DMS53 (cell line): ENCODE measurements around the gene GRB7.
"Not testable (repeated sequence)": the region's sequence is repeated elsewhere in the genome, so short reads cannot be mapped to it uniquely, and the experiment has no call there.

Experiments
- DNase-seq: peaks from one replicate; lab custom pipeline; 2025; lab: John Stamatoyannopoulos, UW

GRB7 gene

DNA sequence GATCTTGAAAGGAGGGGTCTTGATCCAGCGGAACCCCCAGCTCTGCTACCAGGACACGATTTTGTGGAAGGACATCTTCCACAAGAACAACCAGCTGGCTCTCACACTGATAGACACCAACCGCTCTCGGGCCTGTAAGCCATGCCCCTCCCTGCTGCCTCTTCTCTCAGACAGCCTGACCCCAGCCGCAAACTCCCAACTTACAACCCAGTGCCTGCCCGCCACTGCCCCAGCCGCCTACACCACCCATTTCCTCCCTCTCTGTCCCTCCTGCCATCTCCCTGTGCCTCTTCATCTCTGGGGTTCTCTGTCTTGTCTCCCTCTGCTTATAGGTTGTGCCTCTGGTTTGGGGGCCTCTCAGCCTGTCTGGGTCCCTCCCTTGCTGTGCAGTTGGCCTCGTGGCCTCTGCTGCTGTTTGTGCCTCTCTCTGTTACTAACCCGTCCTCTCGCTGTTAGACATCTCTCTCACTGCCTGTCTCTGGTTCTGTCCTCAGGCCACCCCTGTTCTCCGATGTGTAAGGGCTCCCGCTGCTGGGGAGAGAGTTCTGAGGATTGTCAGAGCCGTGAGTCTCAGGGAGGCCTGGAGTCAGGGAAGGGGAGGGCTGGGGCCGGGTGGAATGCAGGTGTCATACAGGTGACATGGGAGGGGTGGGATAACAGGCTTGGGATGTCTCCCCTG, 28.3 kb upstream of the GRB7 start:
- no peak for DNase-seq

DNA sequence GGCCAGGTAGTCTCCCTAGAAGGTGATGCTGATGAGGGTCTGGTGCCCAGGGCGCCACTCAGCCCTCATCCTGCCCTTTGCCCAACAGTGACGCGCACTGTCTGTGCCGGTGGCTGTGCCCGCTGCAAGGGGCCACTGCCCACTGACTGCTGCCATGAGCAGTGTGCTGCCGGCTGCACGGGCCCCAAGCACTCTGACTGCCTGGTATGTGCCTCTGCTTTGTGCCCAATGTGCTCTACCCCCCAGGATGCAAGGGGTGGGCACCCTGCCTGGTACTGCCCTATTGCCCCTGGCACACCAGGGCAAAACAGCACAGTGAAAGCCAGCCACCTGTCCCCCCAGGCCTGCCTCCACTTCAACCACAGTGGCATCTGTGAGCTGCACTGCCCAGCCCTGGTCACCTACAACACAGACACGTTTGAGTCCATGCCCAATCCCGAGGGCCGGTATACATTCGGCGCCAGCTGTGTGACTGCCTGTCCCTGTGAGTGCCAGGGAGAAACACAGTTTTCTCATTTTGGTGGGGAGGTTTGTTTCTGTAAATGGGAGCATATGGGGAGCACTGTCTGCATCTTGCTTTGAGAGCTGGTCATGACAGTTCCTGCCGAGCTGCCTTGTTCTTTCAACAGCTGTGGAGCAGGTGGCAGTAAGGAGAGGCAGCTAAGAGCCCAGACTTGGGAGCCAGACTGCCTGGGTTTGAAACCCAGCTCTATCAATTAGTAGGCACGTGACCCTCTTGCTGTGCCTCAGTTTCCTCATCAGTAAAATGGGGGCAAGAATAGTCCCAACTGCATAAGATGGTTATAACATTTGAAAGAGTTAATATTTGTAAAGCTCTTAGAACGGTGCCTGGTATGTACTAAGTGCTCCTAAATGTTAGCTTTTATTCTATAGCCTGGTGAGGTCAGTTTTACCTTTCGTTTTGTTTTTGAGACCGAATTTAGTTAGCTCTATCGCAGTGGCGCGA, 27.5 kb upstream of the GRB7 start:
- DNase-seq: no peak

DNA sequence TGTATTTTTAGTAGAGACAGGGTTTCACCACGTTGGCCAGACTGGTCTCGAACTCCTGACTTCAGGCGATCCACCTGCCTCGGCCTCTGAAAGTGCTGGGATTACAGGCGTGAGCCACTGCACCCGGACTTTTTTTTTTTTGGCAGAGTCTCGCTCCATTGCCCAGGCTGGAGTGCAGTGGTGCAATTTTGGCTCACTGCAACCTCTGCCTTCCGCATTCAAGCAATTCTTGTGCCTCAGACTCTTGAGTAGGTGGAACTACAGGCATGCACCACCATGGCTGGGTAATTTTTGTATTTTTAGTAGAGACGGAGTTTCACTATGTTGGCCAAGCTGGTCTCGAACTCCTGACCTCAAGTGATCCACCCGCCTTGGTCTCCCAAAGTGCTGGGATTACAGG, 26.7 kb upstream of the GRB7 start:
- not testable (repeated sequence) for DNase-seq

DNA sequence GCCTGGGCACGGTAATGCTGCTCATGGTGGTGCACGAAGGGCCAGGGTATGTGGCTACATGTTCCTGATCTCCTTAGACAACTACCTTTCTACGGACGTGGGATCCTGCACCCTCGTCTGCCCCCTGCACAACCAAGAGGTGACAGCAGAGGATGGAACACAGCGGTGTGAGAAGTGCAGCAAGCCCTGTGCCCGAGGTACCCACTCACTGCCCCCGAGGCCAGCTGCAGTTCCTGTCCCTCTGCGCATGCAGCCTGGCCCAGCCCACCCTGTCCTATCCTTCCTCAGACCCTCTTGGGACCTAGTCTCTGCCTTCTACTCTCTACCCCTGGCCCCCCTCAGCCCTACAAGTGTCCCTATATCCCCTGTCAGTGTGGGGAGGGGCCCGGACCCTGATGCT, 25.9 kb upstream of the GRB7 start:
- no peak for DNase-seq

DNA sequence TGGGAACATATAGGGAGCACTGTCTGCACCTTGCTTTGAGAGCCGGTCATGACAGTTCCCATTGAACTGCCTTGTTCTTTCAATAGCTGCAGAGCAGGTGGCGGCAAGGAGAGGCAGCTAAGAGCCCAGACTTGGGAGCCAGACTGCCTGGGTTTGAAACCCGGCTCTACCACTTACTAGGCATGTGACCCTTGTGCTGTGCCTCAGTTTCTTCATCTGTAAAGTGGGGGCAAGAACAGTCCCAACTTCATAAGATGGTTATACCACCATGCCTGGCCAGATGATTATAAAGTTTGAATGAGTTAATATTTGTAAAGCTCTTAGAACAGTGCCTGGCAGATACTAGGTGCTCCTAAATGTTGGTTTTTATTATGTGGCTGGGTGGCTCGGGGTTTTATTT, 23.5 kb upstream of the GRB7 start:
- no peak for DNase-seq

DNA sequence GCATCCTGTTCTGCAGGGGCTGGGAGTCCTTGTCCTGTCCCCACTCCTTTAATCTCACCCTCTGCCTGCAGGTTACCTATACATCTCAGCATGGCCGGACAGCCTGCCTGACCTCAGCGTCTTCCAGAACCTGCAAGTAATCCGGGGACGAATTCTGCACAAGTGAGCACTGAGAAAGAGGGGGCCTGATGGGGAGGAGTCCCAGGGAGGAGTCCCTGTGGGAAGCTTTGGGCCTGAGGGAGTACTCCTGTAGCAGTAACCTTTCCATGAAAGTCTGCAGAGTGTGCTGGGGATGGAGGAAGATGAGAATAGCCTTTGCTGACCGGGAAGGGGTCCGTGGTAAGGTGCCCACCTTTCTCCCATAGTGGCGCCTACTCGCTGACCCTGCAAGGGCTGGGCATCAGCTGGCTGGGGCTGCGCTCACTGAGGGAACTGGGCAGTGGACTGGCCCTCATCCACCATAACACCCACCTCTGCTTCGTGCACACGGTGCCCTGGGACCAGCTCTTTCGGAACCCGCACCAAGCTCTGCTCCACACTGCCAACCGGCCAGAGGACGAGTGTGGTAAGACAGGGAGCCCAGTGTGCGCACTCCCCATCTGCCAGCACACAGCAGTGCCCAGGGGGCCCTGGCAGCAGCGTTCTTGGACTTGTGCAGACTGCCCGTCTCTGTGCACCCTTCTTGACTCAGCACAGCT, 22.2 kb upstream of the GRB7 start:
- no peak for DNase-seq

DNA sequence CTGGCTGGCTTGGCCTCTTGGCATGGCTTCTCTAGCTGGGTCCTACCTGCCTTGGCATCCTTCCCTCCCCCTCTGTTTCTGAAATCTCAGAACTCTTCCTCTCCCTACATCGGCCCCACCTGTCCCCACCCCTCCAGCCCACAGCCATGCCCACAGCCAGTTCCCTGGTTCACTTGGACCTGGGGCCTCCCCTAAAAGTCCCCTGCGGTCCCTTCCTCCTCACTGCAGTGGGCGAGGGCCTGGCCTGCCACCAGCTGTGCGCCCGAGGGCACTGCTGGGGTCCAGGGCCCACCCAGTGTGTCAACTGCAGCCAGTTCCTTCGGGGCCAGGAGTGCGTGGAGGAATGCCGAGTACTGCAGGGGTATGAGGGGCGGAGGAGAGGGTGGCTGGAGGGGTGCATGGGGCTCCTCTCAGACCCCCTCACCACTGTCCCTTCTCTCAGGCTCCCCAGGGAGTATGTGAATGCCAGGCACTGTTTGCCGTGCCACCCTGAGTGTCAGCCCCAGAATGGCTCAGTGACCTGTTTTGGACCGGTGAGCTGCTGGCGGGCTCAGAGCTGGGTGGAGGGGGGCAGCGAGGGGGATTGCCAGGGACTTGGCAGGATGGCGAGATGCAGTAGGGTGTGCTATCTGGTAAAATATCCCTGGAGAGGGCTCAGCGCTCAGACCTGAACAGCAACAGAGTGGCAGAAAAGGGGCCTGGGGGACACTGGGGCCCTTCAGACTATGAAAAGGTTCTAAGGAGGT, 21.5 kb upstream of the GRB7 start:
- DNase-seq: no peak

DNA sequence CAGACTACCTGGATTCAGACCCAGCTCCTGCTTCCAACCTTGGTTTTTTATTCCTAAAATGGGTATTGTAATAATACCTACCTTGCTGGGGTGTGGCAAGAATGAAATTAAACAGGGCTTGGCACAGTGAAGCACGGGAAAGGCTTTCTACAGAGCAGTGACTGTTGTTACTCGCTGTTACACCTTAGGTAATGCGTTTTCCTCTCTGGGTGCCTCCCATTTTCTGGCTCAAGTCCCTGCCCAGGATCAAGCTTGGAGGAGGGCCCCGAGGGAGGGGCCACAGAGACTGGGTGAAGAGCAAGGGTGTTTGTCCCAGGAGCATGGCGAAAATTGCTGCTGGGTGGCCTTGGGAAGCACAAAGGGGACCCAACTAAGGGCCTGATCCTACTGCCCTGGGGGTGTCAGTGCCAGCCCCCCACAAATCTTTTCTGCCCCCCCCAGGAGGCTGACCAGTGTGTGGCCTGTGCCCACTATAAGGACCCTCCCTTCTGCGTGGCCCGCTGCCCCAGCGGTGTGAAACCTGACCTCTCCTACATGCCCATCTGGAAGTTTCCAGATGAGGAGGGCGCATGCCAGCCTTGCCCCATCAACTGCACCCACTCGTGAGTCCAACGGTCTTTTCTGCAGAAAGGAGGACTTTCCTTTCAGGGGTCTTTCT, 20.7 kb upstream of the GRB7 start:
- DNase-seq: no peak

DNA sequence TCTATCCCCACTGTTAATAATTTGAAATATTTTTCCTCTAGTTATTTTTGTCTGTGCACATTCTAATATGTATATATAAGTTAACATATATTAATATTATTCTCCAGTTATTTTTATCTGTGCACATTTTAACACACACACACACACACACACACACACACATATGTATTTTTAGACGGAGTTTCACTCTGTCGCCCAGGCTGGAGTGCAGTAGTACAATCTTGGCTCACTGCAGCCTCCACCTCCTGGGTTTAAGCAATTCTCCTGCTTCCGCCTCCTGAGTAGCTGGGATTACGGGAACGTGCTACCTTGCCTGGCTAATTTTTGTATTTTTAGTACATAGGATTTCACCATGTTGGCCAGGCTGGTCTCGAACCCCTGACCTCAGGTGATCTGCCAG, 20.1 kb upstream of the GRB7 start:
- DNase-seq: no peak

DNA sequence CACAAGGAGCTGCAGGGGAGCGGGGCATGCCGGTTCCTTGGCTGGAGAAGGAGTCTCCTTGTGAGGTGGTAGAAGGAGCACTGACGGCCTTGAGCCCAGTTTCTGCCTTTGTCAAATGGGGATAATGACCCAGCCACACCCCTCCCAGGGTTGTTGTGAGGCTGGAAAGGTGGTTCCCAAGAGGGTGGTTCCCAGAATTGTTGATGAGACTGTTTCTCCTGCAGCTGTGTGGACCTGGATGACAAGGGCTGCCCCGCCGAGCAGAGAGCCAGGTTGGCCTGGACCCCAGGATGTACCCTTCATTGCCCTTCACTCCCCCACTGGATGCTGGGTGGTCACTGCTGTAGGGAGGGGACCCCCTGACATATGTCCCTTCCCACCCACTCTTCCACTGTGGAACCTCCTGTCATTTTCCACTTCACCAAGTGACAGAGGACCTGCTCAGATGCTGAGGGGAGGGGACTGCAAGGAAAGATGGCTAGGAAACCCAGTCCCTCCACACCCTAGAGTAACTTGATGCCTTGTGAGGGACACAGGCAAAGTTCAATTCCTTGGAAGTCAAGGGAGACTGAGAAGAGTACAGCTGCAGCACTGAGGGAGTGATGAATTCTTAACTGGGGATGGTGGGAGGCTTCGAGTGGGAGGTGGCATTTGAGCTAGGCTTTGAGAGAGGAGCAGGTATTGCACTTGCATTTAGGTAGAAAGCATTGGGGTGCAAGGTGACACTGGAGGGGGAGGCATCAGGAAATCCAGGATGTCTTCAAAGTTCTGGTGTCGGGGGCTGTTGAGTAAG, 18.0 kb upstream of the GRB7 start:
- DNase-seq: no peak

DNA sequence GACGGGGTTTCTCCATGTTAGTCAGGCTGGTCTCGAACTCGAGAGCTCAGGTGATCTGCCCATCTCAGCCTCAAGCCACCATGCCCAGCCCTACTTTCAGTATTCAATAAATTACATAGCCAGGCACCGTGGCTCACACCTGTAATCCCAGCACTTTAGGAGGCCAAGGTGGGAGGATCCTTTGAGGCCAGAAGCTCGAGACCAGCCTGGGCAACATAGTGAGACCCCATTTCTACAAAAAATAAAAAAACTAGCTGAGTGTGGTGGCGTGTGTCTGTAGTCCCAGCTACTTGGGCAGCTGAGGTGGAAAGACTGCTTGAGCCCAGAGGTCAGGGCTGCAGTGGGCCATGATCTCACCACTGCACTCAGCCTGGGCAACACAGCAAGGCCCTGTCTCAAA, 15.6 kb upstream of the GRB7 start:
- DNase-seq: no peak

DNA sequence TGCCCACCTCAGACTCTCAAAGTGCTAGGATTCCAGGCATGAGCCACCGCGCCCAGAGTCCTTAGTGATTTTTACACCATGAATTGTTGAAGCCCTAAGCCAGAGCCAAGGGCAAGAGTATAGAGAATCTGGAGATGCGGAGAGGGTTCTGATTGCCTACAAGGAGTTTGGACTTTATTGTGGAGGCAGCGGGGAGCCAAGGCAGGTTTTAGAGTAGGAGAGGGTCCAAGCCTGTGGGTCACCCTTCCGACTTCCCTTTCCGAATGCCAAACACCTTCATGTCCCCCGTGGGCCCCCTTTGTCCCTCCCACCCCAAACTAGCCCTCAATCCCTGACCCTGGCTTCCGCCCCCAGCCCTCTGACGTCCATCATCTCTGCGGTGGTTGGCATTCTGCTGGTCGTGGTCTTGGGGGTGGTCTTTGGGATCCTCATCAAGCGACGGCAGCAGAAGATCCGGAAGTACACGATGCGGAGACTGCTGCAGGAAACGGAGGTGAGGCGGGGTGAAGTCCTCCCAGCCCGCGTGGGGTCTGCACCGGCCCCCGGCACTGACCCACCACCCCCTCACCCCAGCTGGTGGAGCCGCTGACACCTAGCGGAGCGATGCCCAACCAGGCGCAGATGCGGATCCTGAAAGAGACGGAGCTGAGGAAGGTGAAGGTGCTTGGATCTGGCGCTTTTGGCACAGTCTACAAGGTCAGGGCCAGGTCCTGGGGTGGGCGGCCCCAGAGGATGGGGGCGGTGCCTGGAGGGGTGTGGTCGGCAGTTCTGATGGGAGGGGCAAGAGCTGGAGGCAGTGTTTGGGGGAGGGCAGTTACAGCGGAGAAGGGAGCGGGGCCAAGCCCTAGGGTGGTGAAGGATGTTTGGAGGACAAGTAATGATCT, 14.5 kb upstream of the GRB7 start:
- no peak for DNase-seq

DNA sequence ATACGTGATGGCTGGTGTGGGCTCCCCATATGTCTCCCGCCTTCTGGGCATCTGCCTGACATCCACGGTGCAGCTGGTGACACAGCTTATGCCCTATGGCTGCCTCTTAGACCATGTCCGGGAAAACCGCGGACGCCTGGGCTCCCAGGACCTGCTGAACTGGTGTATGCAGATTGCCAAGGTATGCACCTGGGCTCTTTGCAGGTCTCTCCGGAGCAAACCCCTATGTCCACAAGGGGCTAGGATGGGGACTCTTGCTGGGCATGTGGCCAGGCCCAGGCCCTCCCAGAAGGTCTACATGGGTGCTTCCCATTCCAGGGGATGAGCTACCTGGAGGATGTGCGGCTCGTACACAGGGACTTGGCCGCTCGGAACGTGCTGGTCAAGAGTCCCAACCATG, 13.0 kb upstream of the GRB7 start:
- no peak for DNase-seq

DNA sequence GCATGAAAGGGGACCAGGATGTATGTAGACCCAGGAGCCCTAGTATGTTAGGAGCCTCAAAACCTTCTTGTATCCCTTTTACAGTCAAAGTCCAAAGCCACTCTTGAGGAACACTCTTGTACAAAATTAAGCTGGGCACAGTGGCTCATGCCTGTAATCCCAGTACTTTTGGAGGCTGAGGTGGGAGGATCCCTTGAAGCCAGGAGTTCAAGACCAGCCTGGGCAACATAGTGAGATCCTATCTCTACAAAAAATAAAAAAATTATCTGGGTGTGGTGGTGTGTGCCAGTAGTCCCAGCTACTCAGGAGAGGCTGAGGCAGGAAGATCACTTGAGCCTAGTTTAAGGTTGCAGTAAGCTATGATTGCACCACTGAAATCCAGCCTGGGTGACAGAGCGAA, 11.8 kb upstream of the GRB7 start:
- DNase-seq: not testable (repeated sequence)

DNA sequence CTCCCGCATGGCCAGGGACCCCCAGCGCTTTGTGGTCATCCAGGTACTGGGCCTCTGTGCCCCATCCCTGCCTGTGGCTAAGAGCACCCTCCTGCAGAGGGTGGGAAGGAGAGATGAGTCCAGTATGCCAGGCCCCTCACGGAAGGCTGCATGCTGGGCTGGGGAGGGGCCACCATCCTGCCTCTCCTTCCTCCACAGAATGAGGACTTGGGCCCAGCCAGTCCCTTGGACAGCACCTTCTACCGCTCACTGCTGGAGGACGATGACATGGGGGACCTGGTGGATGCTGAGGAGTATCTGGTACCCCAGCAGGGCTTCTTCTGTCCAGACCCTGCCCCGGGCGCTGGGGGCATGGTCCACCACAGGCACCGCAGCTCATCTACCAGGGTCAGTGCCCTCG, 11.1 kb upstream of the GRB7 start:
- no peak for DNase-seq

DNA sequence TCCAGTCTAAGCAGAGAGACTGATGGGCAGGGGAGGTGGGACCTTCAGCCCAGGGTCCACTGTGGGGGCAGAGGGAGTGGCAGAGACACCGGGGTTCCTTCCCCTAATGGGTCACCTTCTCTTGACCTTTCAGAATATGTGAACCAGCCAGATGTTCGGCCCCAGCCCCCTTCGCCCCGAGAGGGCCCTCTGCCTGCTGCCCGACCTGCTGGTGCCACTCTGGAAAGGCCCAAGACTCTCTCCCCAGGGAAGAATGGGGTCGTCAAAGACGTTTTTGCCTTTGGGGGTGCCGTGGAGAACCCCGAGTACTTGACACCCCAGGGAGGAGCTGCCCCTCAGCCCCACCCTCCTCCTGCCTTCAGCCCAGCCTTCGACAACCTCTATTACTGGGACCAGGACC, 10.2 kb upstream of the GRB7 start:
- no peak for DNase-seq

DNA sequence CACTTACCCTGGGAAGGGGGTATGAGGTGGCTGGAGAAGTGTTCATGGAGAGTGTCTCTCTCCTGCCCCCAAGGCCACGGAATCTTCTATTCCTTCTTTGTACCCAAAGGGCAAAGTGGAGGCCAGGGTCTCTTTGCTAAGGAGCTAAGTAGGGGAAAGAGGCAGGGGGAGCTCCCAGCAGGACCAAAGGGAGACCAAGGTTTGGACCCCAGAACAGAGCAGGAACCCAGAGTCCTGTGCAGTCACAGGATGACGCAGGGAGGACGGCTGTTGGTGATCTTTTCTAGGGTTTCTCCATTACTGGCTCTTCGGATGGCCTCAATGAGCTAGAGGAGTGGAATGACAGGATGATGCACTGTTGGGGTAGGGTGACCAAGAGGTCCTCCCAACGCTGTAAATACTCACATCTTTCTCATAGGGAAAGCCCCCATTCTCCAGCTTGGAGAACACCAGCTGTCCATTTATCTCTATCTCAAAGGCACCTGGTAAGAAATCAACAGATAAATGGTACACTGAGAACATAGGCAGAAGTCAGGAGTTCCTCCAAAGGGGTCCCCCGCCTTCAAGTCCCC, 8.4 kb upstream of the GRB7 start:
- DNase-seq: no peak

DNA sequence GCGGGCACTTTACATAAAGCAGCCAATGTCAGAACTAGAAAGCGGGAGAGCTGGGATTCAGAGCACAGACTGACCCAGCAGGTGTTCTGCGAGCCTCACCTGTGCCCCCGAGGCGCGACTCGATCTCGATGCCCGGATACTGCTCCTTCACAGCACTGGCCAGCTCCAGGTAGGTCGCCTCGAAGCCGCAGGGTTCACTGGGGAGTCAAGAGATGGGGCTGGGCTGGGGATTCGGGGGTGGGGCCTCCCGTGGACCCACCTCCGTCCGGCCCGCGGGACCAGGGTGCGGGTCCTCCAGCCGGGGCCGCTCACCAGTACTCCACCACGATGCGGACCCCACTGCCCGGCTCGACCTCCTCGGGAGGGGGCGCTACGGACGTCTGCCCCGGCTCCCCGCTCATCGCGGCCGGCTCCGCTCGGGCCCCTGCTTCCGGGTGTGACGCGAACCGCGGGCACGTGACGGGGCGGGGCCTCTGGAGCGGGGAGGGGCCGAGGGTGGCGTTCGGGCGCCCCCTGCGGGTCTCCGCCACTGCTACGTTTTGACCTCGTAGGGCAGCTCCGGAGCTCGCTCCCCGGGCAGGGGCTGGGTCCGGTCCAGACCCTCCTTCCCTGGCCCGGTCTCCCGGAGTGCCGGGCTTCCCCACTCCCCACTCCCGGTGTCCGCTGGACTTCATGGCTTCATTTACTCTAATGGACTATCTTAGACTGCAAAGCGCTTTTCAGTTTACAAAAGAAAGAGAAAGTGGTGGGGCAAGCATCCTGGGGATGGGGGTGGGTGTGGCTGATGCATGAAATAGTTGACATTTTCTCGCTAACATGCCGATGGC, 7.4 kb upstream of the GRB7 start, which contains the start of gene MIEN1:
Gene MIEN1, minus strand, starts transcription at position 438 of the 827 bp plus-strand sequence. Its CDS starts 37 bp downstream, at position 401.
- peak; percentile 90 for DNase-seq
